GM21515 (cell line): Measurements from ENCODE around the gene FAM53B.

Experiments
- ATAC-seq: cut with Tn5 transposase; IDR thresholded peaks from one replicate; pipeline ENCODE4 v1.9.1; 2021; ENCODE audit not compliant: unreplicated experiment

The FAM53B gene

DNA sequence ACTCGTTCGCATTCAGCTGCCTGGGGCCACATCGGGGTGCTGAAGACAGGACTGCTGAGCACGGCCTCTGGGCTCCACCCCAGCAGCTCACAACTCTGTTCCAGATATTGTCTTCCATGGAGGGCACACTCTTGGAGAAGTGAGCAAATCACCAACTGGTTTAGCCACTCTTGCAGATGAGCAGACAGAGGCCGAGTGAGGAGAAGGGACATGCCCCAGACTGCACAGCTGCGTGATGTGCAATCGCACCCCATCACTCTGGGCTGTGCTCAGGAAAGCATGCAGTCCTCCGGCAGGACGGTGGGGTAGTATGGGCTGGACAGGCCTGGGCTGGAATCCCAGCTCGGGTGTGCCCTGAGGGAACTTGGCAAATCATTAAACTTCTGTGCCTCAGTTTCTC, 111.6 kb downstream of the FAM53B start:
- no peak for ATAC-seq

DNA sequence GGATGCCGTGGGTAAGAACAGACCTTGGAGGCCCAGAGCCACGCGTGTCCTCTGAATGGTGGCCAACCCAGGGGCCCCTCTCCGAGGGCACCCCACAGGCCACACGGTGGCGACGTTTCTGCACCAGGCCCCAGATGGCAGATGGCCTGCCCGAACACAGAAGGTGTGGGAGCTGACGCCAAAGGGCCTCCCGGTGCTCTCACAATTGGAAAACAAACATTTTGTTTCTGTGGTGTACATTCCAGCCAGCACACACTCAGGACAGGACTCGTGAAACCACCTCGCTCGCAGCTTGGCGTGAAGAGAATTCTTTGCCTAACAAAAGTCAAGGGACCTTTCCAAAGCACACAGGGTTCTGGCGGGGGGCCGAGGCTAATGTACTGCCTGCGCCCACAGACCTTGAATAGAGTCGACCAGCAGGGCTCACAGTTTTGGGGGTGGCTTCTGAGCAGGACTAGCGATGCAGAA, 112.1 kb downstream of the FAM53B start:
- no peak for ATAC-seq

DNA sequence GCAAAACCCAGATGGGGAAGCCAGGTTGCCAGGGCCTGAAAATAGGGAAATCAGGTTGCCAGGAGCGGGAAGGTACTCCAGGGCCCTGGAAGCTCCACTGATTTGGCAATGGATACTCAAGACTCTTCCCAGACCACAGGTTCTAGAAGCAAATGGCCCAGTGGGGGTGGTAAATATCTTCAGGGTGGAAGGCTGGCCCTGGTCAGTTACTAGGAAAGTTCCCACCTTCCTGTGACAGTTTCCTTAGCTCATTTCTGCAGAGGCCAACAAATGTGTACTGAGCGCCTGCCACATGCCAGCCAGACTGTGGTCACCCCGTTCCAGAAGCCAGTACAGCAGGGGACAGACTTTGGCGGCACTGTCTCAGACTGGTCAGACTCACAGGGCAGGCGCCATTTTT, 113.6 kb downstream of the FAM53B start:
- ATAC-seq: no peak

DNA sequence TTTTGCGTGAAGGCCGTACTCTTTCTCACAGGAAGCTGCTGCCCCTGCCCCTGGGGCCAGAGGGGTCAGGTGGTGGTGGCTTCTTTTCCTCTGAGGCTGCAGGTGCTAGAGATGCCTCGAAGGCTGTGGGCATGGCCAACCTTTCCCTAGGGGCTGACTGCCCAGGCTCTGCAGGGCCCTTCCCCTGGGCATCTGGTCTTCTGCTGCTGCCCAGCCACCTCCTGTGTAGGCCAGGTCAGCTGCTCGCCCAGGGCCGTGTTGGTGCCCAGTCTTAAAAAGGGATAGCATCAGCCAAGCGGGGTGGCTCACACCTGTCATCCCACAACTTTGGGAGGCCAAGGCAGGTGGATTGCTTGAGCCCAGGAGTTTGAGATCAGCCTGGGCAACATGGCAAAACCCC, 114.3 kb downstream of the FAM53B start:
- ATAC-seq: no peak

DNA sequence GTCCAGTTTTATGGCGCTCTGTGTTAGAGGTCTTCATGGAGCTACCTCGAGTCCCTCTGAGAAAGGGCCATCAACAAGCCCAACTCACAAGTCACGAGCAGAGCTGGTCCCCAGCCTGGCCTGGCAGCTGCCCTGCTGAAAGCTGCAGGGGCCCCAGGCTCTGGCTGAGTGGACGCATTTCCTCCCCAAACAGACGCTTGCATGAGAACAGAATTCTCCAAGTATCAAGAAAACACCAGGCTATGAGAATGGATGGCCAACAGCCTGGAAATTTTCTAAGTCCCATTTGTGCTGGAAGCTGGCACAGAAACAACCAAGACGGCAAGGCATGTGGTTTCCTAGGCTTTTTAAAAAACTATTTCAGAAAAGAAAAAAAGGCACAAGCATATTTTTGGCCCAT, 114.8 kb downstream of the FAM53B start:
- ATAC-seq: no peak

DNA sequence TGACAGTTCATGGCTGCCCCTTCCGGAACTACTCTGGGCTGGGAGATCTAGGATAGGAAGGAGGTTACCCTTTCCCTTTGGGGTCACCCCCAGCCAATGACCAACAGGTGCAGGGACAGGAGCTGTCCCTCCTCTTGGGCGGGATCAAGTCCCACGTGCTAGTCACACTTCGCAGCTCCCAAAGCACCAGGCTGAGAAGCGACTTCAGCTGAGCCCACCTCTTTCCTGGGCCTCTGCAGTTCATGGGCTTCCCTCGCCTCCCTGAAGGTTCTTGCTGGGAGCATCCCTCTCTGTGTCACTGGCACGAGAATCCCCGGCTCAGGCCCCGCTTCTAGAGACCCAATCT, 115.5 kb downstream of the FAM53B start:
- ATAC-seq: no peak

DNA sequence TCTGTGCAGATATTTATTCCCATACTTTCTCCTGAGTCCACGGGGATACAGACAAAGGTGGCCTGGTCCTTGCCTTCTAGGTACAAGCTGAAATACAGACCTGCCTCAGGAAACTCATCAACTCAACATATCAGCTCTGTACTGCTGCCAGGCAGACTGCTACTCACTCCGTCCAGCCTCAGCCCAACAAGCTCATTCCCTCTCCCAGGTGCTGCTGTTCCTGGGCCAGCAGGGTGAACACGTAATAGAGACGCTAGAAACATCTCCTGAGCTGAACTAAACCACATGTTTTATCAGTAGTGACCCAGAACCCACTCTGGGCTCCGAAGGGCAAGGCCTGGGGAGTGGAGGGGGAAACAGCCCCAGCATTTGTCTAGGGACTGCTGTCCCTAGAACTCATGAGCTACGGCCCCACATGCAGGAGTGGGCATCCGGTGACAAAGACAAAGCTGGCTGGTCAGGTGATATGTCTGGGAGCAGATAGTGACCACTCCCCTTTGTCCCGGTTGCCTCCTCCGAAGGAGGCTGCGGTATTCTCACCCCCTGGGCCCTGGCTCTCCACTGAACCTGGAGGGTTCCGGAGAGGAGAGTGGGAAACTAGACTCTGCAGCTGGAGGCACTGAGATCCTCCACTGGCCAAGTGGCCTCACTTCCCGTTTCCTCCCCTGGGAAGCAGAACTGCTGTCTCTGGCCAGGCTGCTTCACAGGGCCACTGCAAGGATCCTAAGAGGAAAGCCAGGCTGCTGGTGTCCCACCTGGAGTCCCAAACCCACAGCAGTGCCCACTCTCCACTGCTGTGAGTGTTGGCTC, 116.1 kb downstream of the FAM53B start:
- no peak for ATAC-seq

DNA sequence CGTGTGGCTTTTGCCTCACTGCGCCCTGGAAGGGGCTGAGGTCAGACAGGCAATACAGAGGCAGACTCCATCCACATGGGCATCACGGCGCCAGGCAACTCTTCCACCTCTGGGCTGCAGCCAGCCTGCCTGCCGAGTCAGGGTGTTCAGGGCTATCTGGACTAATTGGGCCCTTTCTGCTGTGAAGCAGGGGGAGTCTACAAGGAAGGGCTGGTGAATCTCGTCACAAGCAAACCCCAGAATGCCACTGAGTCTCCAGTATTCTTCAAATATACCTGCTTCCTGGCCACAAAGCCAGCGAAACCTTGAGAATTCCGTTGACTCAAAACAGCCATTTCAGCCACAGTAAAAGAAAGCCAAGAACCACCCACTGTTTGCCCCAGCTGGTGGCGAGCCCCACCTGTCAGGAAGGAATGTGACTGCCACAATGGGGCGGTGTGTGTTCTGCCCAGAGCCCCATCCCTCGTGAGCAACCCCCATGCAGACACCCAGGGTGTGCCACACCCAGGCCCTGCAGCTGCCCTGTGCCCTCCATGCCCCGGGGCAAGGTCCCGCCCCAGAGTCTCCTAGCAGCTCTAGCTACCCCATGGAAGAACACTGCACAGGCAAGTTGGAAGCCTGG, 117.3 kb downstream of the FAM53B start:
- ATAC-seq: peak; percentile 58

DNA sequence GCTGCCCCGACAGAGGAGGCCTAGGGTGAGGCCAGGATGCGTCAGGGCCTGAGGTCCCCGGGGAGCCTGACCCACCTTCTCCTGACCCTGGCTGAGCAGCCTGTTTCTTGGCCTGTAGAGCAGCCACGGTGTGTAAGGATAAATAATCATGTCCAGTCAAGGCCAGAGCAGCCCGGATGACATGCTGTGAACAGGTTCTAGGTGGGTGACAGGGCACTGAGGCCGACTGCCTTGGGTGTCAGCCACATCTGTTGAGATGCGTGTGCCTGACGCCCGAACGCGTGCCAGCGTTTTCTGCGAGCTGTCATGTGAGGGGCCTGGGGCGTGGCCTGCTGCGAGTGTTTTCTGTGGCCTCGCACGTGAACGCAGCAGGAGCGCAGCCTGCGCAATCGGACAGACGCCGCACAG, 118.3 kb downstream of the FAM53B start:
- ATAC-seq: no peak

DNA sequence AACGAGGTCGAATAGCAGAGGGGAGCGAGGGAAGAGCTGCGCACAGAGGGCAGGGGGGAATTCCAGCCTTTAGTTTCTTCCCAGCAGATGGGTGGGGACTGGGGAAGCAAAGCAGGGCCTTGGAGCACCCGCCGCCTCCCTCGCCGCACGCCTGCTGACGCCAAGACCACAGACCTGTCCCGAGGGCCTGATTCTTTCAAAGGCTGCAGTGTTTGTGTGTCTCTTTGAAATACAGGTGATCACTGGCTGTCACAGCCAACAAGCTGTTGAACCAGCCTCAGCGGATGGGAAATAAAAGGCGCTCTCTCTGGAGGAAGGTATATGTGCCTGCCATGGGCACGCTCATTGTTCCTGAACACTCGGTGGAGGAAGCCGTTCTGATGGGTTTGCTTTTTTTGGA, 119.3 kb downstream of the FAM53B start:
- ATAC-seq: no peak

DNA sequence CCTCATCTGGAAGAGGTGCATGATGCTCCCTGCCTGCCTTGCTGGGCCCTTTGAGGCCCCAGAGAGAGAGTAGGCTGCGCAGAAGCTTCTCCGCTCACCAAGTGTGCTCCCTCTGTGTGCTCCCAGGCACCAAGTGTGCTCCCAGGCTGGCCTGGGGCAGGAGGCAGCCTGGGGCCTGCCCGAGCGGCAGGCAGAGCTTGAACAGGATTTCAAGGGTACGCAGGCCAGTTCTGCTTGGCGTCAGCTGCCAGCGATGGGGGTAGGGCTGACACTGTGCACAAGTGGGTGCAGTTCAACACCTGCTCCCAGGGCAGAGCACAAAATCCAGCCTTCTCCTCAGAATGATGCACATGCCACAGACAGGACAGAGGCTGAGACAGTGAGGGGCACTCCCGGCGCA, 119.7 kb downstream of the FAM53B start:
- no peak for ATAC-seq

DNA sequence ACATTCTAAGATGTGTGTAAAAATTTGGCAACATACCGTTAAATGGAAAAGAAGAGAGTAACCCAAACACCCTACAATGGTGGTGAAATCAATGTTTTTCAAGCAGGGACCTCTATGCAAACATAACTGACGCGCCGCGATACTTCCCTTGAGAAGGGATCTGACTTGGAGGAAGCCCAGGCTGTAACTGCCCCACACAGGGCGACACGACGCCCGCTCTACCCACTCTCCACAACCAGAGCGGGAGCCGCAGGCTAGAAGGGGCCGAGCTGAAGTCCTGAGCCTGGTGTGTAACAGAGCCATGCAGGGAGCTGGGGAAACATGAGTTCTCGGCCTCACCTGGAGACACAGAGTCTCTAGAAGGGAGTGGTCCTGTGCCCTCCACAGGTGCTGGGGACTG, 120.2 kb downstream of the FAM53B start:
- ATAC-seq: no peak

DNA sequence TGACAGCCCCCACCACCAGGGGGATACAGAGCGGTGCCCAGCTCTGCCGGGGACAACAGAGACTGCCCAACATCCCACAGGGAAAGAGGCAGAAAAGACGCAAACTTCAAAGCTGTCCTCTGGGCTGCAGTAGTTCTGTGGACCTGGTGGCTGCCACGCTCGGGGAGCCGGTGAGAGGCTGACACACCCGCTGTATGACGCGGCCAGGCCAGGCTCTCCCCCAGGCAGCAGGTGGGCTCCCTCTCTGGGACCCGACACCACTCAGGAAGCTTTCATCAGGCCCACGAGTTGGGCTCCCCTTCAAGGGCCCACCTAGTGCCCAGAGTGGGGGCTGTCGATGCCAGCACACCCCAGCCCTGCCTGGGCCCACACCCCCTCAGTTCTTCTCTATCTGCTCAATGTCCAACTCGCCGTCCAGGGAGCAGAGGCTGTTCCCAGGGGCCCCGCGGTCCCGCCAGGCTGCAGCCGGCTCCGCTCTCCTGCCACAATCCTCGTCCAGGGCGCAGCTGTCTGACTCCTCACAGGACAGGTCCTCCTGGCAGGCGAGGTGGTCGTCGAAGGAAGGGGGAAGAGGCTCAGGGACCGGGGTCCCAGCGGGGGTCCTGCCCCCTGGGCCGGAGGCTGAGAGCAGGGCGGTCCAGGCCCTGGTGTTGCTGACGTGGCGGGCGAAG, 121.2 kb downstream of the FAM53B start:
- no peak for ATAC-seq

DNA sequence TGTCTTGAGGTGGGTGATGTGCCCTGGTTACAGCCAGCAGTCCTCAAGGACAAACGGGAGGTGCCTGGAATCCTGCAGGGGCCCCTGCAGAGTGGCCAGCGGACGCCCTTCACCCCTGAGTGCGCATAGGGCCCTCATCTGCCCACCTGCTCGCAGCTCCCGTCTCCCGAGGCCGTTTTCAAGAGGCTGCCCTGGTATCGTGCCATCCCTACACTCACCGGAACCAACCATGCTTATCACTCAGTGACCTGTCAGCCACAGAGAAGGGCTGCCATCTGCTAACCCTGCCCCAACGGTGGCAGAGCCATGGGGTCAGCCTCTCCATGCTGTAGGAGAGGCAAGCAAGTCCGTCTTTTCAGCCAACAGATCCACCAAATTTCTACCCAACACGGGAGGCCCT, 122.0 kb downstream of the FAM53B start:
- no peak for ATAC-seq

DNA sequence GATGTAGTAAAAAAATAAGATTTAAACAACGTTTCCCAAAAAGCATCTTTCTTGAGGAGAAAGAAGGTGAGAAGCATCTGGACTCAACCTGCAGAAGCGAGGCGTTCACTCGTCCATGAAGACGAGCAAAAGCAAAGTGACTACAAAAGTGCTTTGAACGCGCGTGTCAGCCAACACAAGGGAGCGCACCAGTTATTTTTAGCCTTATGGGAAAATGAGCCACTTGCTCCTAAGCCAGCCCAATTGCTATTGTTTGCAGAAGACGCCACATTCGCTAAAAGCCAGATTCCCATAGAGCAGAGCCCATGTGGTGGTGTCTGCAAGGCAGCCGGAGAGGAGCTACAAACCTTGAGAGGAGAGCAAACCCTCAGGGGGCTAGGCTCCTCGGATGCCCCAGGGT, 122.5 kb downstream of the FAM53B start:
- no peak for ATAC-seq

DNA sequence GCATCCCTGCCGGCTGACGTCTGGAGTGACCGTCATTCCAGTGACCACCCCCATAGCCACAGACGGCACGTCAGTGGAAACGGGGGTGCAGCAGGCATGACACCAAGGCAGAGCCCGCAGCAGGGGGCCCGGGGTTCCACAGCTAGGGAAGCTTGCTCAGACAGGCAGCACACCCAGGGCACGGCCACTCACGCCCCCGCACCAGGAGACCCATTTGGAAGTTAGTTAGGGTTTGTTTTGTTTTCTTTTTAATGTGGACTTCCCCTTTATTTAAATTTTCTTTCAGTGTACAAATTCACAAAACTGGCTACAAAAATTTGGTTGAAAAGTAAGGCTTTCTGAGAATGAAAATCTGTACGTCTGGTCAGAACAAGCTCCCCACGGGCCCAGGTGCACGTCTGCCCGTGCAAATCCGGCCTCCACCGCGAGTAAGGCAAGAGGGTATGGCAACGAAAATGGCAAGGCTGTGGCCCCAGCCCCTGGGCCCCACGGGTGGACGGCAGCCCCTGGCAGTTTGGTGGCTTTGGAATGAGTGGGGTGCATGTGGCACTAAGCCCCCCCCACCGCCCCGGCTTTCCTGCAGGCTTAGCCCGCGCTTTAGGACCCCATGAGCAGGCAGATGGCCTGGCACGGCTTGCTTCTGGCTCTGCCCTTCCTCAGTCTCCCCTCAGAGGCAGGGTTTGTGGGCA, 124.2 kb downstream of the FAM53B start:
- ATAC-seq: no peak

DNA sequence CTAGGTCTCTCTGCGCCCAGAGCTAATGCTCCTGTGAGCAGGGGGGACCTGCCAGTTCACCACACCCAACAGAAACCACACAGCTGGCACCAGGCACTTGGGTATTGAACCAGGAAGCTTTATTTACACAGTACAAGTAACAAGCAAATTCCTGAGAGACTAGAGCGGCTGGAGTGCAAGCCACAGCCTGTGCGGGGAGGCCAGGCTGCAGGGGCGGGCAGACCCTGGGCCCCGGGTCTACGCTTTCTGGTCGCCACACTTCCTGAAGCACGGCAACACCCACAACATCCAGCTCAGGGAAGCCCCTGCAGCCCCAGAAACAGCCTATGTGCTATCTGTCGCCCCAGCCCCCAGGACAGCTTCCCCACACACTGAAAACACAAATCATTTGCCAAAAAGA, 125.0 kb downstream of the FAM53B start:
- ATAC-seq: no peak

DNA sequence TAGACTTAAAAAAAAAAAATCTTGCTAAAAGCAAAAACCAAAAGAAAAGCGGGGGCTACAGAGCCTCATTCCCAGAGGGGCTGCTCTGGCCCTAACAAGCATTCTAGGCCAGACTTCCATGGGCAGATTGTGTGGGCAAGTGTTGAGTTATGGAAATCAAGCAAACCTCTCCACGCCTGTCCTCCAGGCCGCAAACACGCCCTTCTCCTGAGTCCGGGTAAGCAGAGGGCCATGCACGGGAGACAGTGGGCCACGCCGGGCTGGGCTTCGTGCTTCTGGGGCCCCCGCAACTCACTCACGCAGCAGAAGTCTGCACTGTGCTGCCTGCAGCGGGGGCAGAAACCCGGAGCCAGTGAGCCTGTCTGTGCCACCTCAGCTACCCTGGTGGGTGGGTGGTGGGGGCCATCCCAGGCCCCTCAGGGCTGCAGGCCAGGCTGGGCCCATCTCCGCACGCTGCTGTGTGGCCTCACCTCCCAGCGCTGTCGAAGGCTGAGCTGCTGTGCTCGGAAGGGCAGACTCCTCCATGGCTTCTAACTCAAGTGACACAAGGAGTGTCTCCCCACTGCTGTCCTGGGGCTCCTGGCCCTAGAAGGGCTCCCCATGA, 125.6 kb downstream of the FAM53B start:
- no peak for ATAC-seq

DNA sequence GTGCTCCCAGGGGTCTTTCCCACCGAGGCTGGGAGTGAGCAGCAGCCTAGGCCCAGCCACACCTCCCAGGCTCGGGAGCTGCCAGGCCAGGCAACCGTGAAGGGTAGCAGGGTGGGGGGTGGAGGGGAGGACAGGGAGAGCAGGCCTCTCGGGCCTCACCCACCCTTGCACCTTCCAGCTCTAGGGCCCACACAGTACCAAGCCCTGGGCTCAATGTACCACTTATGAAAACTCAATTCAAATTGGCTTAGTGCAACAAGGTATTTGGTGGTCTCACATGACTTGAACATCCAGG, 127.4 kb downstream of the FAM53B start:
- no peak for ATAC-seq

DNA sequence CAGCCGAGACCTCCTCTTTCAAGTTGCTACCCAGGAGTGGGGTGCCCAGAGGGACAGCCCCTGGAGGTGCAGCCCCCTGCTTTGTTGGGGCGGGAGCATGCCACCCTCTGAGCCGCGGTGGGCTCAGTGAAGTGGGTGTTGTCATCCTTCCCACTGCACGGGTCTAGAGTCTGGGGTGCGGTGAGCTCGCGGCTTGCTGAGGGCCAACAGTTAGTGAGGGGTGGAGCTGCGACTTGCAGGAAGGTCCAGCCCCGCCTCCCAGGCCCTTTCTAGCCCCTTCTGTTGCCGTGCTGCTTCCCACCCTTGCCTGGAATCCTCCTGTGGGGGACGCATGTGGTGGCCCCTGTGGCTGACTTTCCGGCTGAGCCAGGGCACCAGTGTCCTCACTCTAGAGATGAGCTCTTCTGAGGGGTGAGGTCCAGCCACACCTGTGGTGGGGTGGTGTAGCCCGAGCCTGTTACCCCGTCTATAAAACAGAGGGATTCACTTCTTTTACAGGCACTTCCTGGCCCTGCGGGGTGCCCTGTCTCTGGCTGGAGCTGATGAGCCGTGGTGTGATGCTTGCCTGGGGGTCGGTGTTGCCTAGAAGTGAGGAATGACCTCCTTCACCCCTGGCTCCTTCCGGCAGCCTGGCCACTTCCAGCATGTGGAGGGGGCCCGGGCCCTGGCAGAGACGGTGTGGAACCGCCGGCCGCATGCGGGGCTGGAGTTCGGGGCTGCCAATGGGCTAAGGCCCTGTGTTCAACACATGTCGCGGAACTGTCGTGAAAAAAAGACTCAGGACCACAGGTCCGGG, 127.9 kb downstream of the FAM53B start:
- ATAC-seq: no peak

DNA sequence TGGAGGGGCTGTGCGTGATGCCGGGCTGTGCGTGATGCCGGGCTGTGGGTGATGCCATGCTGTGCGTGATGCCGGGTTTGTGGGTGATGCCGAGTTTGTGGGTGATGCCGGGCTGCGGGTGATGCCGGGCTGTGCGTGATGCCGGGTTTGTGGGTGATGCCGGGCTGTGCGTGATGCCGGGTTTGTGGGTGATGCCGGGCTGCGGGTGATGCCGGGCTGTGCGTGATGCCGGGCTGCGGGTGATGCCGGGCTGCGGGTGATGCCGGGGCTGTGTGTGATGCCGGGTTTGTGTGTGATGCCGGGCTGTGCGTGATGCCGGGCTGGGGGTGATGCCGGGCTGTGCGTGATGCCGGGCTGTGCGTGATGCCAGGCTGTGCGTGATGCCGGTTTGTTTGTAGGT, 128.9 kb downstream of the FAM53B start:
- no peak for ATAC-seq
